Natural killer cell (primary cell): Measurements from ENCODE around the gene NFS1. TPM values are rescaled to one million over a fixed set of nuclear protein-coding genes. Genes with fewer than 3 reads are reported as not detected.
A peak's percentile ranks its signal among the peaks of the same experiment; 100 is the strongest.
"Not testable (repeated sequence)": the region's sequence is repeated elsewhere in the genome, so short reads cannot be mapped to it uniquely, and the experiment has no call there.

ENCODE experiments used
- ATAC-seq, 3 donors: fragments of 150-1000 bp in 2 of 3; fragments of 200-7000 bp in 1 of 3; cut with Tn5 transposase; 1 replicate in 1 of 3; 2 replicates in 2 of 3; pipeline ENCODE4 v1.10.0; 2021; ENCODE audit warnings: mild to moderate bottlenecking in 2 of 3, moderate library complexity in 2 of 3
- DNase-seq, 2 donors: peaks; one replicate each; pipeline versions ENCODE4 v3.0.0 to v3.0.0-alpha.2; 2013 to 2021; ENCODE audit warnings: mixed read lengths in 1 of 2
- H3K27ac ChIP-seq: one replicate; pipeline ENCODE4 v1.5.1; 2013; ENCODE audit warnings: mild to moderate bottlenecking, low read length
- H3K27me3 ChIP-seq: one replicate; pipeline ENCODE4 v1.6.1; 2013; ENCODE audit warnings: low read length; ENCODE audit not compliant: control insufficient read depth, insufficient read depth
- H3K36me3 ChIP-seq: one replicate; pipeline ENCODE4 v1.6.1; 2013; ENCODE audit warnings: low read length; ENCODE audit not compliant: control insufficient read depth, insufficient read depth
- H3K4me1 ChIP-seq: one replicate; pipeline ENCODE4 v1.6.1; 2013; ENCODE audit warnings: low read length; ENCODE audit not compliant: control insufficient read depth, insufficient read depth
- H3K4me3 ChIP-seq: one replicate; pipeline ENCODE4 v1.5.1; 2013; ENCODE audit warnings: low read length
- H3K9me3 ChIP-seq: one replicate; pipeline ENCODE4 v1.6.1; 2013; ENCODE audit warnings: low read length; ENCODE audit not compliant: control insufficient read depth, insufficient read depth
- H3K27ac Mint-ChIP-seq, 2 donors: one replicate each; pipeline ENCODE4 v1.8.0; 2022; ENCODE audit warnings: mild to moderate bottlenecking in 2 of 2, mixed read lengths in 2 of 2, moderate library complexity in 1 of 2
- H3K27me3 Mint-ChIP-seq, 2 donors: one replicate each; pipeline ENCODE4 v1.8.0; 2022; ENCODE audit warnings: low read depth in 2 of 2, mixed read lengths in 2 of 2
- H3K36me3 Mint-ChIP-seq: one replicate; pipeline ENCODE4 v1.8.0; 2022; ENCODE audit warnings: mixed read lengths
- H3K4me1 Mint-ChIP-seq, 2 donors: one replicate each; pipeline ENCODE4 v1.8.0; 2022; ENCODE audit warnings: mixed read lengths in 2 of 2
- H3K4me3 Mint-ChIP-seq: one replicate; pipeline ENCODE4 v1.8.0; 2022; ENCODE audit warnings: mild to moderate bottlenecking, moderate library complexity, mixed read lengths
- H3K9me3 Mint-ChIP-seq, 2 donors: one replicate each; pipeline ENCODE4 v1.8.0; 2022; ENCODE audit warnings: mixed read lengths in 2 of 2
- CTCF ChIP-seq: fragments of 200-600 bp; IDR thresholded peaks from one replicate; pipeline ENCODE4 v1.8.0; 2022; ENCODE audit warnings: antibody characterized with exemption
- WGBS: methylation state at CpG from one replicate; pipeline ENCODE4 v1.1.7; 2013; ENCODE audit warnings: missing lambda C conversion rate; ENCODE audit not compliant: insufficient coverage; 5-methylcytosine and 5-hydroxymethylcytosine counted together
- intact Hi-C: fragments of 100-400 bp; cut with micrococcal nuclease; formaldehyde crosslinking; loops from one replicate; pipeline ENCODE4 v1.14.2; 2022
- total RNA-seq, 4 donors: library from RNA; stranded (reverse); fragments of 120-200 nt in 1 of 4; gene quantifications; one replicate each; pipeline versions ENCODE4 v1.2.3 to v1.2.4, GENCODE V29; 2013 to 2022

The NFS1 gene
- total RNA-seq, 3 donors from 2014 or later (not counting 1 experiment from before 2014, with no cell fraction given) = 11.3 to 20.8 (median 16.0) TPM

- Mint-ChIP-seq H3K27me3 (no peaks in the 10 kb centered on the region), H3K36me3 (peaks cover 25% of the 10 kb centered on the region), H3K9me3 (no peaks in the 10 kb centered on the region), H3K27ac (peak overlapping the region; percentile 49 to 77), H3K4me1 (peaks cover 35 to 38% of the 10 kb centered on the region in 2 donors), H3K4me3 (peak overlapping the region; percentile 7)
- intact Hi-C loops = no loop called here
- no peaks in the 10 kb centered on the region for H3K9me3 ChIP-seq
- no peak for ATAC-seq
- WGBS = 94% methylated on average over 4 of the region's 4 CpGs
- H3K27ac ChIP-seq = no peak overlapping the region
- no peak overlapping the region for H3K4me3 ChIP-seq
- peaks cover 93% of the 10 kb centered on the region for H3K36me3 ChIP-seq
- H3K4me1 ChIP-seq = peaks cover 12% of the 10 kb centered on the region
- no peak for DNase-seq
- H3K27me3 ChIP-seq = no peaks in the 10 kb centered on the region
- no peak for TF ChIP-seq CTCF
Observed at GRCh38 chr20:35714127-35714526, 15.0 kb upstream of the NFS1 start.

GRCh38 chr20:35713120-35713519 is 14.0 kb upstream of the NFS1 start:
- Histone ChIP-seq H3K4me1 (peaks cover 12% of the 10 kb centered on the region), H3K36me3 (peaks cover 96% of the 10 kb centered on the region)
- peak overlapping the region; percentile 13 for H3K4me3 Mint-ChIP-seq
- H3K9me3 ChIP-seq, DNase-seq, H3K4me3 ChIP-seq, H3K27ac ChIP-seq, ATAC-seq, intact Hi-C loops, H3K9me3 Mint-ChIP-seq, H3K27me3 ChIP-seq, H3K27me3 Mint-ChIP-seq: not testable (repeated sequence)
- 85% methylated on average over 9 of the region's 9 CpGs for WGBS
- peaks cover 25% of the 10 kb centered on the region for H3K36me3 Mint-ChIP-seq
- peaks cover 41 to 43% of the 10 kb centered on the region in 2 donors for H3K4me1 Mint-ChIP-seq
- H3K27ac Mint-ChIP-seq = peak overlapping the region in 1 of 2 donors; percentile 63

GRCh38 chr20:35711588-35712209 is 12.5 kb upstream of the NFS1 start:
- H3K4me1 Mint-ChIP-seq = peaks cover 37 to 40% of the 10 kb centered on the region in 2 donors
- intact Hi-C loops = no loop called here
- H3K27ac ChIP-seq = no peak overlapping the region

More at GRCh38 chr20:35711588-35712209, 12.5 kb upstream of the NFS1 start:
- no peak overlapping the region for H3K4me3 ChIP-seq
- no peaks in the 10 kb centered on the region for H3K27me3 ChIP-seq
- Mint-ChIP-seq H3K4me3 (no peak overlapping the region), H3K27me3 (no peaks in the 10 kb centered on the region), H3K27ac (peak overlapping the region; percentile 29 to 84), H3K9me3 (no peaks in the 10 kb centered on the region), H3K36me3 (peaks cover 25% of the 10 kb centered on the region)
- H3K9me3 ChIP-seq = no peaks in the 10 kb centered on the region
- no peak for DNase-seq
- peaks cover 12% of the 10 kb centered on the region for H3K4me1 ChIP-seq
- WGBS = 73% methylated on average over 5 of the region's 6 CpGs
- H3K36me3 ChIP-seq = peaks cover 96% of the 10 kb centered on the region
- no peak for ATAC-seq
- no peak for TF ChIP-seq CTCF
